ENCODE data around the gene IRF9. TPM values are rescaled to one million over a fixed set of nuclear protein-coding genes. Genes with fewer than 3 reads are reported as not detected.

The IRF9 gene
- total and polyA plus RNA-seq, 2 experiments from 2014 or later = 8.2 to 8.4 TPM

DNA sequence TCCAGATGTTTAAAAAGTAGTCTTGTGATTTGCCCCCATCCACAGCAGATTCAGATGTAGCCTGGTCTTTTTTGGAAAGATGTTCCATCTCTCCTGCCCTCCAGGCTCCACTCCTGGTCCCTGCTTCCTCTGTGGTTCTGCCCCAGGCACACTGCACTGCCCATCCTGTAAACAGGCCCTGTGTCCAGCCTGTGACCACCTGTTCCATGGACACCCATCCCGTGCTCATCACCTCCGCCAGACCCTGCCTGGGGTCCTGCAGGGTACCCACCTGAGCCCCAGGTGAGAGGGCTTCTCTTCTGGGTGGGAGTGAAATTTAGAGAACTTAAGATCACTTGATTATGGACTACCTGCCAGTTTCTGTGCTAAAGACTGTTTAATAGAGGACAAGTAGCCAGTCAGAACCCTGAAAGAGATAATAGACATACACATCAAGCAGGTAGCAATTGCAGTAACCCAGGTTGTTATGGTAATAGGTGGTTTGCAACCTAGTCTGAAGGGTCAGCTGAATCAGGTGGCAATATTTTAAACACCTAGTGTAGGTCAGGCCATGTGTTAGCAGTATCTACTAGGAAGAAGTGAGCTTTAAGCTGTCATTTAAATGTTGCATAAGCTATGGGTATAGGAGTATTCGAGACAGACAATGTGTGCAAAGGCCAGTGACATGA, 11.6 kb upstream of the IRF9 start:
- H3F3A ChIP-seq (replicated peaks; ENCODE audit: low read depth) = no peaks in the 10 kb centered on the region
- H3K4me2 ChIP-seq = no peak overlapping the region
- no peak for ATAC-seq
- no peaks in the 10 kb centered on the region for H3K27me3 ChIP-seq (ENCODE audit: insufficient read depth)
- DNase-seq (ENCODE audit: low spot score) = no peak
- H3K4me1 ChIP-seq (ENCODE audit: insufficient read depth) = peaks cover 12% of the 10 kb centered on the region
- peaks cover 31% of the 10 kb centered on the region for H3K36me3 ChIP-seq (ENCODE audit: insufficient read depth)
- H4K20me1 ChIP-seq (replicated peaks; ENCODE audit: insufficient read depth) = peaks cover 7% of the 10 kb centered on the region; the same call in 1 of the 2 replicates
- H3K79me2 ChIP-seq (replicated peaks; ENCODE audit: insufficient read depth) = peaks cover 38% of the 10 kb centered on the region
- no peaks in the 10 kb centered on the region for H3K9me2 ChIP-seq (ENCODE audit: insufficient read depth)
- Mint-ChIP-seq H3K36me3 (ENCODE audit: low read depth) (peaks cover 61% of the 10 kb centered on the region), H3K27ac (no peak overlapping the region), H3K4me1 (peaks cover 21% of the 10 kb centered on the region), H3K4me3 (peak overlapping the region; percentile 99; the same call in 2 of the 3 replicates), H3K9me3 (no peaks in the 10 kb centered on the region; the same call in 2 of the 3 replicates), H3K27me3 (ENCODE audit: insufficient read depth, low read depth, poor library complexity) (peaks cover 11% of the 10 kb centered on the region)
- H3K4me3 ChIP-seq = no peak overlapping the region
- H2AFZ ChIP-seq = no peak overlapping the region
- TF ChIP-seq NANOG (IDR thresholded peaks at IDR 0.05; ENCODE audit: borderline replicate concordance) (no peak), STAT1 (IDR thresholded peaks at IDR 0.05; ENCODE audit: unreplicated experiment) (no peak), ZNF331 (CRISPR knock-in tag; IDR thresholded peaks at IDR 0.05; ENCODE audit: low read depth) (no peak), EZH2 (IDR thresholded peaks at IDR 0.05; ENCODE audit: low read depth, unreplicated experiment) (no peak), ZNF114 (CRISPR knock-in tag; IDR thresholded peaks at IDR 0.05) (no peak), EZH2phosphoT487 (IDR thresholded peaks at IDR 0.05; ENCODE audit: unreplicated experiment) (no peak), POLR2AphosphoS5 (IDR thresholded peaks at IDR 0.05; ENCODE audit: low read depth) (no peak), CREB1 (CRISPR knock-in tag; IDR thresholded peaks at IDR 0.05; ENCODE audit: low read depth) (no peak)
- TF ChIP-seq, protein P1, sequence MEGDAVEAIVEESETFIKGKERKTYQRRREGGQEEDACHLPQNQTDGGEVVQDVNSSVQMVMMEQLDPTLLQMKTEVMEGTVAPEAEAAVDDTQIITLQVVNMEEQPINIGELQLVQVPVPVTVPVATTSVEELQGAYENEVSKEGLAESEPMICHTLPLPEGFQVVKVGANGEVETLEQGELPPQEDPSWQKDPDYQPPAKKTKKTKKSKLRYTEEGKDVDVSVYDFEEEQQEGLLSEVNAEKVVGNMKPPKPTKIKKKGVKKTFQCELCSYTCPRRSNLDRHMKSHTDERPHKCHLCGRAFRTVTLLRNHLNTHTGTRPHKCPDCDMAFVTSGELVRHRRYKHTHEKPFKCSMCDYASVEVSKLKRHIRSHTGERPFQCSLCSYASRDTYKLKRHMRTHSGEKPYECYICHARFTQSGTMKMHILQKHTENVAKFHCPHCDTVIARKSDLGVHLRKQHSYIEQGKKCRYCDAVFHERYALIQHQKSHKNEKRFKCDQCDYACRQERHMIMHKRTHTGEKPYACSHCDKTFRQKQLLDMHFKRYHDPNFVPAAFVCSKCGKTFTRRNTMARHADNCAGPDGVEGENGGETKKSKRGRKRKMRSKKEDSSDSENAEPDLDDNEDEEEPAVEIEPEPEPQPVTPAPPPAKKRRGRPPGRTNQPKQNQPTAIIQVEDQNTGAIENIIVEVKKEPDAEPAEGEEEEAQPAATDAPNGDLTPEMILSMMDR (conservative IDR thresholded peaks at IDR 0.05; ENCODE audit: low read depth in 2 of 2) = no peak
- TF ChIP-seq, protein P2, sequence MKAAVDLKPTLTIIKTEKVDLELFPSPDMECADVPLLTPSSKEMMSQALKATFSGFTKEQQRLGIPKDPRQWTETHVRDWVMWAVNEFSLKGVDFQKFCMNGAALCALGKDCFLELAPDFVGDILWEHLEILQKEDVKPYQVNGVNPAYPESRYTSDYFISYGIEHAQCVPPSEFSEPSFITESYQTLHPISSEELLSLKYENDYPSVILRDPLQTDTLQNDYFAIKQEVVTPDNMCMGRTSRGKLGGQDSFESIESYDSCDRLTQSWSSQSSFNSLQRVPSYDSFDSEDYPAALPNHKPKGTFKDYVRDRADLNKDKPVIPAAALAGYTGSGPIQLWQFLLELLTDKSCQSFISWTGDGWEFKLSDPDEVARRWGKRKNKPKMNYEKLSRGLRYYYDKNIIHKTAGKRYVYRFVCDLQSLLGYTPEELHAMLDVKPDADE (IDR thresholded peaks at IDR 0.05) = no peak
- TF ChIP-seq, protein P3, sequence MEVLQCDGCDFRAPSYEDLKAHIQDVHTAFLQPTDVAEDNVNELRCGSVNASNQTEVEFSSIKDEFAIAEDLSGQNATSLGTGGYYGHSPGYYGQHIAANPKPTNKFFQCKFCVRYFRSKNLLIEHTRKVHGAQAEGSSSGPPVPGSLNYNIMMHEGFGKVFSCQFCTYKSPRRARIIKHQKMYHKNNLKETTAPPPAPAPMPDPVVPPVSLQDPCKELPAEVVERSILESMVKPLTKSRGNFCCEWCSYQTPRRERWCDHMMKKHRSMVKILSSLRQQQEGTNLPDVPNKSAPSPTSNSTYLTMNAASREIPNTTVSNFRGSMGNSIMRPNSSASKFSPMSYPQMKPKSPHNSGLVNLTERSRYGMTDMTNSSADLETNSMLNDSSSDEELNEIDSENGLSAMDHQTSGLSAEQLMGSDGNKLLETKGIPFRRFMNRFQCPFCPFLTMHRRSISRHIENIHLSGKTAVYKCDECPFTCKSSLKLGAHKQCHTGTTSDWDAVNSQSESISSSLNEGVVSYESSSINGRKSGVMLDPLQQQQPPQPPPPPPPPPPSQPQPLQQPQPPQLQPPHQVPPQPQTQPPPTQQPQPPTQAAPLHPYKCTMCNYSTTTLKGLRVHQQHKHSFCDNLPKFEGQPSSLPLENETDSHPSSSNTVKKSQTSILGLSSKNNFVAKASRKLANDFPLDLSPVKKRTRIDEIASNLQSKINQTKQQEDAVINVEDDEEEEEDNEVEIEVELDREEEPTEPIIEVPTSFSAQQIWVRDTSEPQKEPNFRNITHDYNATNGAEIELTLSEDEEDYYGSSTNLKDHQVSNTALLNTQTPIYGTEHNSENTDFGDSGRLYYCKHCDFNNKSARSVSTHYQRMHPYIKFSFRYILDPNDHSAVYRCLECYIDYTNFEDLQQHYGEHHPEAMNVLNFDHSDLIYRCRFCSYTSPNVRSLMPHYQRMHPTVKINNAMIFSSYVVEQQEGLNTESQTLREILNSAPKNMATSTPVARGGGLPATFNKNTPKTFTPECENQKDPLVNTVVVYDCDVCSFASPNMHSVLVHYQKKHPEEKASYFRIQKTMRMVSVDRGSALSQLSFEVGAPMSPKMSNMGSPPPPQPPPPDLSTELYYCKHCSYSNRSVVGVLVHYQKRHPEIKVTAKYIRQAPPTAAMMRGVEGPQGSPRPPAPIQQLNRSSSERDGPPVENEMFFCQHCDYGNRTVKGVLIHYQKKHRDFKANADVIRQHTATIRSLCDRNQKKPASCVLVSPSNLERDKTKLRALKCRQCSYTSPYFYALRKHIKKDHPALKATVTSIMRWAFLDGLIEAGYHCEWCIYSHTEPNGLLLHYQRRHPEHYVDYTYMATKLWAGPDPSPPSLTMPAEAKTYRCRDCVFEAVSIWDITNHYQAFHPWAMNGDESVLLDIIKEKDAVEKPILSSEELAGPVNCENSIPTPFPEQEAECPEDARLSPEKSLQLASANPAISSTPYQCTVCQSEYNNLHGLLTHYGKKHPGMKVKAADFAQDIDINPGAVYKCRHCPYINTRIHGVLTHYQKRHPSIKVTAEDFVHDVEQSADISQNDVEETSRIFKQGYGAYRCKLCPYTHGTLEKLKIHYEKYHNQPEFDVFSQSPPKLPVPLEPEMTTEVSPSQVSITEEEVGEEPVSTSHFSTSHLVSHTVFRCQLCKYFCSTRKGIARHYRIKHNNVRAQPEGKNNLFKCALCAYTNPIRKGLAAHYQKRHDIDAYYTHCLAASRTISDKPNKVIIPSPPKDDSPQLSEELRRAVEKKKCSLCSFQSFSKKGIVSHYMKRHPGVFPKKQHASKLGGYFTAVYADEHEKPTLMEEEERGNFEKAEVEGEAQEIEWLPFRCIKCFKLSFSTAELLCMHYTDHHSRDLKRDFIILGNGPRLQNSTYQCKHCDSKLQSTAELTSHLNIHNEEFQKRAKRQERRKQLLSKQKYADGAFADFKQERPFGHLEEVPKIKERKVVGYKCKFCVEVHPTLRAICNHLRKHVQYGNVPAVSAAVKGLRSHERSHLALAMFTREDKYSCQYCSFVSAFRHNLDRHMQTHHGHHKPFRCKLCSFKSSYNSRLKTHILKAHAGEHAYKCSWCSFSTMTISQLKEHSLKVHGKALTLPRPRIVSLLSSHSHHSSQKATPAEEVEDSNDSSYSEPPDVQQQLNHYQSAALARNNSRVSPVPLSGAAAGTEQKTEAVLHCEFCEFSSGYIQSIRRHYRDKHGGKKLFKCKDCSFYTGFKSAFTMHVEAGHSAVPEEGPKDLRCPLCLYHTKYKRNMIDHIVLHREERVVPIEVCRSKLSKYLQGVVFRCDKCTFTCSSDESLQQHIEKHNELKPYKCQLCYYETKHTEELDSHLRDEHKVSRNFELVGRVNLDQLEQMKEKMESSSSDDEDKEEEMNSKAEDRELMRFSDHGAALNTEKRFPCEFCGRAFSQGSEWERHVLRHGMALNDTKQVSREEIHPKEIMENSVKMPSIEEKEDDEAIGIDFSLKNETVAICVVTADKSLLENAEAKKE (CRISPR knock-in tag; IDR thresholded peaks at IDR 0.05) = no peak
- no peak overlapping the region for H3K27ac ChIP-seq (ENCODE audit: low read depth)

Measured in GM23338 (cell line).